GM18502 (cell line): ENCODE data around the gene KSR2.

ENCODE experiments used
- ATAC-seq: cut with Tn5 transposase; IDR thresholded peaks from one replicate; pipeline ENCODE4 v1.9.1; 2021; ENCODE audit warnings: mild to moderate bottlenecking; ENCODE audit not compliant: unreplicated experiment, poor library complexity

Gene KSR2

GRCh38 chr12:117594481-117594880 is 374.3 kb downstream of the KSR2 start:
- ATAC-seq = no peak

DNA sequence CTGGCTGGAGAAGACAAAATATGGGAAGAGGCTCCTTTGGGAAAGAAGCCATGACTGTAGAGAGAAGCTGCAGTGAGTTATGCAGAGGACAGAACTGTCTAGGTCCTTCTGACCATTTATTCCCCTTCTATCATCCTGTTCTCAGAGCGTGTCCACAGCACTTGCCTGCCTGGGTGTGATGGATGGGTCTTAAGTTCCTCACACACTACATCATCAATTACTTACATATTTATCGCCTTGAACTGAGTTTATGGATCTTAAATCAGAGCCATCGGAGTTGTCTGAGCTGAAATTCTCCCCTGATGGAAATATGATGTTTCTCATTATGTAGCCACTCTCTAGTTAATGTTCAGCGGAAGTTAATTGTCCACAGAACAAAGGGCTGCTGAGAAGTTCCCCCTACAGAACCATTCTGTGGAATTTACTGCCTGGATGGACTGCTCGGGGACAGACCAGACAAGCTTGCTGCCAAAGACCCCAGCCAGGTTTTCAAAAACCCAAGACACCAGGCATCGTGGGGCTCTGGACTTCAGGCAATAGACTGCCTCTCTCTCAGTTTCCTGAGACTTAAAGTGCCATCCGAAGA is 374.9 kb downstream of the KSR2 start:
- no peak for ATAC-seq

DNA sequence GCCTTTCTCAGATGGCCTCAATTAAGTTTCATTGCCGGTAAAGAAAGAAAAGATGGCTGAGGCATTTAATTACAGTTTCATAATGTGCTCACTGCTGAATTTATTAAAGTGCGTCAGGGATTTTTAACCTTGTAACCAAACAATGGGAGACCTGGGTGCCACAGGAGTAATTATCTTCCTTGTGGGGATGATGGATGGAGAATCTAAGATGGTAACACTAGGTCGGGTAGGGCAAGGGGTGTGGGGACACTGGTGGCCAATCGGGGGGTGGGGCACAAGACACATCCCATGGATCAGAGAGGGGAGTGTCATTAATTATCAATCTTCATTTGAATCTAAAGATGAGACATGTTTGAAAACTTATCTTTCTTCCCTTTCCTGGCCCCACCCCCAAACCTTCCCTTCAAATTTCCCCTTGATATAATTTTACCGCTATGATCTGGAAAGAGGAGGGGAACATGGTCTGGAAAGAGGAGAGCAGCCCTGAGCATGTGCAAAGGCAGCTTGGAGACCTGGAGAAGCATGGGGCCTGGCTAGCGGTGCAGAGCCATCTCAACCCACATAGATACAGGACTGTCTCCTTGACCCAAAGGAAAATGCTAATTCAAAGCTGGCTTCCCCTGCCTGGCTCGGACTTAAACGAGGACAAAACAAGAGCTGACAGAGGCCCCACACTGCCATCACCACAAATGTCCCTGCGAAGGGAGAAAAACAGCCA is 376.0 kb downstream of the KSR2 start:
- no peak for ATAC-seq

- ATAC-seq = no peak
Observed at GRCh38 chr12:117590999-117591398, 377.8 kb downstream of the KSR2 start.

- no peak for ATAC-seq
Observed at GRCh38 chr12:117590386-117590785, 378.4 kb downstream of the KSR2 start.

DNA sequence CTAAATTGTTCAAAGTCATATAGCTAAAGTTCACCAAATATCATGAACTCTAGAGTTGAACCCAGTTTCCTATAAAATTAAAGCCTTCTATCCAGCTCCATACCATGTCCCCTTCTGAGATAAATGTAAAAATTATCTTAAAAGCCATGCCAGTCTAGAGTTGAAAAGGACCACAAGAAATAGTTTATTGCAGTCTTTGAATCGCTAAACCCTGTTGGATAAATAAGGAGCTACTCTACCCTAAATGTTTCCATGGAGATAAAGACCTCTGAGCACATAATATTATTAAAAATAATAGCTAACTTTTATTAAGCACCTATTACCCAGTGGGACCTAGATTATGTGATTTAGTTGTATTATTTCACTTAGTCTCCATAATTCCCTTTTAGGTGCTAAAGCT is 379.8 kb downstream of the KSR2 start:
- ATAC-seq = no peak

DNA sequence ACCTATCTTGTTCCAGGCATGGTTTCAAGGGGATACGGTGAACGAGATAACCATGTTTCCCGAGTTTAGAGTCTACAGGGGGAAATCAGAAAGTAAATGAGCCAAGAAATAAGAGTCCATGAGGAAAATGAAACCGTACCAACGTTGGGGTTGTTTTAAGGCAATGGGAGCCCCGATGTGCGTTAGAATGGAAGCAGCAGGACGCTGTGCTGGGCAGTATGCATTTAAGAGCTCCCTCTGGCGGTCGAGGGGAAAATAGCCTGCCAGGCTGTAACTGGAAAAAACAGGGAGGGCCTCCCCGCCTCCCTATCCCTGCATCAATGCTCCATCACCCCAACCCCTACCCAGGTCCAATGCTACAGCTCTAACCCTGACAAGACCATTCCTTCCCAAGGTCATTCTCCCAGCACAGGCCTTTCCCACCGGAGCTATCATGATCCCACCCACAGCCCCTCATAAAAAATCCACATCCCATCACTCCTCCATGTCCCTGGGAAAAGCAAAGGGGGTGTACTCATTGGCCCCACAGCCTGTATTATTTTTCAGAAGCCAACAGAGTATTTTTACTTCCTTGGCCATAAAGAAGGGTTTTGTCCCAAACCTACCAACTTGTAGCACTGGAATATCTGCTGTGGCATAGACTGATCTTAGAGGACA is 381.0 kb downstream of the KSR2 start:
- ATAC-seq = no peak

GRCh38 chr12:117583677-117584225 is 385.0 kb downstream of the KSR2 start:
- ATAC-seq = no peak

DNA sequence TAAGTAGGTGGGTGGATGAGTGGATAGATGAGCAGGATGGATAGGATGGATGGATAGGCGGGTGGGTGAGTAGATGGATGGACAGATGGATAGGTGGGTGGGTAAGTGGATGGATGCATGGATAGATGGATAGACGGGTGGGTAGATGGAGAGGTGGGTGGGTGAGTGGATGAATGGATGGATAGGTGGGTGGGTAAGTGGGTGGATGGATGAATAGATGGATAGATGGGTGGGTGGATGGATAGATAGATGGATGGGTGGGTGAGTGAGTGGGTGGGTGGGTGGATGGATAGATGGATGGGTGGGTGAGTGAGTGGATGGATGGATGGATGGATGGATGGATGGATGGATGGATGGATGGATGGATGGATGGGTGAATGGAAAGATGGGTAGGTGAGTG is 385.7 kb downstream of the KSR2 start:
- ATAC-seq = no peak

DNA sequence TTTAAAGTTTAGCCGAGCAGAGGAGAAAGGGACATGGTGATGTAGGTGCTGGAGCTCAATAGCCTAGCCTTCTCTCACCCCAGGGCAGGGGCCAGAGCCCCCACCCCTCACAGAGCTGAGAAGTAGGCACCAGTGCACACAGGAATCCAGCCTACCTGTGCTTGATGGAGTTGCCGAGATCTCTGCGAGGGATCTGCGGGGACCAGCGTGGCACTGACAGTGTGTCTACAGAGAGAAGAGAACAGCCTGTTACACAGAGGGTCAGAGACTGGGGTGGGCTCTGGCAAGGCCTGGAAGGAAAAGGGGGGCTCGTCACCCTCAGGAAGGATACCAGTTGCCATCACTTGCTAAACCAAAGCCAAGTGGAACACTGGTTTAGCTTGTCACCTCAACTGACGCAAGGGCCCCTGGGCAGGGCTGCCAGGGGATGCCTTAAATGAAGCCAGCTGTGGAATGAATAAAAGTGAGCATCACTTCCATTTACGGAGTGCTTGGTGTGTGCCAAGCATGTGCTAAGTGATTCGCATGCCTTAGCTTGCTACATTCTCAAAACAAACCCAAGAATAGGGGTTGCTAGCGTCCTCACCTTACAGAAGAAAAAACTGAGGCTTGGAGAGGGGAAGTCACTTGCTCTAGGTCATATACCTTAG is 386.5 kb downstream of the KSR2 start:
- no peak for ATAC-seq

GRCh38 chr12:117580718-117581062 is 388.1 kb downstream of the KSR2 start:
- no peak for ATAC-seq

DNA sequence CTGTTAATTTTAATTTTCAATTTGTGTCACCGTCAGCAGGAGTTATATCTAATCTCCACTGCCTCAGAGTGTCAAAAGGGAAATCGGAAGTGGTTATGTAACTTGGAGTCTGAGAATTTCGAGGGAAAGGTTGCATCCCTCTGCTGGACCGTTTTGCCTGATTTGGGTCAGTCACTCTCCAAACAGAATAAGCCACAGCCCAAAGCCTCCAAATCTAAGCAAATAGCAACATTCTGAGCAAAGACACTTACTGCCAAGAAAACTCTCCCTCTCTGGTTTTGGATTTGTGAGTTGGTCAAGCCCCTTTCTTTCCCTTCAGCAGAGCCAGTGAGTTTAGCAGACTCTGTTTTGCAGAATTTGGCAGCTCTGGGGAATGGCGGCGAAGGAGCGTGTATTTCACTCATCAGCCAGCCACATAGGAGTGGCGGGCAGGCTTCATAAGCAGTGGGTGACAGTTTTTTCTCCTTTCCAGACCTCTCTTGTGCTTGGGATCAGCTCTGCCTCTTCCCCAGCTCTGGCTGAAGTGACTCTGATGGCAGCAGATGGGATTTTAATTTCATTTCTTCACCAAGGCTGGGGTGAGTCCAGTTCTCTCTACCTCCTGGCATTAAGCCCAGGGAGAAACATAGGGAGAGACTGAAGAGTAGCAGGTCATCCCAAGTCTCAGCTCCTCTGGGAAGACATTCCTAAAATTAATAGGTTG is 388.6 kb downstream of the KSR2 start:
- no peak for ATAC-seq

DNA sequence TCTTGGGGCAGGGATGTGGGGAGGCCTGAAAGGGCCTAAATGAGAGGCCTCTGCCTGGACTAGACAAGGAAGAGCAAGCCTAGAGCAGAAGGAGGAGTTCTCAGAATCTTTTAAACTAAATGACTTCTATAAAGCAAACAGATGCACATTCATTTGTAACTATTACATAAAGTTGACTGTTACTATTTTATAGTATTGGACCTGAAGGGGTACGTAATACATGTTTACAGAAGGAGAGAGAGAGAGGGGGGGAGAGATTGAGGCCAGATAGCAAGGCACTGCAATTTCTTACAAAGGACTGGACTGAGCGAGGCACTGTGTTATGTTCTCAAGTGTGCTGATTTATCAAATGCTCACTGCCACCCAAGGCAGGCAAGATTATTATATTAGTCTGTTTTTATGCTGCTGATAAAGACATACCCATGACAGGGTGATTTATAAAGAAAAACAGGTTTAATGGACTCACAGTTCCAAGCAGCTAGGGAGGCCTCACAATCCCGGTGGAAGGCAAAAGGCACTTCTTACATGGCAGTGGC is 391.6 kb downstream of the KSR2 start:
- ATAC-seq = no peak

DNA sequence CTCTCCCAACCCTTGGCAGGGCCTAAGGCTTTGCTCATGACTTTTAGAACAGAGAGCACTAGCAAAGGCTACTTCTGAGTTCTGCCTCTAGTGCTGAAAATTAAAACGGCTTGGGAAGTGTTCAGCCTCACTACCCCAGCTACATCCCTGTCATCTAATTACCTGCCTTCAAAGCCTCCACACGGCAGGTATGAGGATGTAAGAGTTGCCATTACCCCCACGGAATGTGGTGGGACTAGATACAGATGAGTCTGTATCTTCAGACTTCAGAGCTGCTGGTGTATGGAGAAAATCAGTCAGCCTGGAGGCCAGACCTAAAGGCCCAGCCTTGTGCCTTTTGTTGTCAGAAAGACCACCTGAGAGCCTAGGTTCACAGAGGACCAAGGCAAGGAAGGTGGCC is 392.7 kb downstream of the KSR2 start:
- no peak for ATAC-seq

GRCh38 chr12:117574655-117575054 is 394.1 kb downstream of the KSR2 start:
- ATAC-seq = no peak

DNA sequence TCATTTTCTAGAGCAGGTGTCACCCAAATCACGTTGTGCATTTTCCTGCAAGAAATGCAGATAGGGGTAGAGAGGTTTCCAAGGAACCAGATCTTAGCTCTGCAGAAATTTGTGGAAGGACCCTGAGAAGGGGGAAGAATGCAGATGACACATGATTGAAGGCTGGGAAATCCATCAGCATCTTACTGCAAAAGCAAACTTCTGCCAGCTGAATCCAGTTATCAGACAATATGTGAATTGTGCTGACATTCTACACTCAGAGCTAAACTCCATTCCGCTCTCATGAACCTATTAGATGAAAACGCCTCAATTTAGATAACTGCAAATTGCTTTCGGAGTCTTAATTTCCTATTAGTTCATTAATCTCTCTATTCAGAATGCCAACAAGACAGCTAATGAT is 396.0 kb downstream of the KSR2 start:
- ATAC-seq = no peak

DNA sequence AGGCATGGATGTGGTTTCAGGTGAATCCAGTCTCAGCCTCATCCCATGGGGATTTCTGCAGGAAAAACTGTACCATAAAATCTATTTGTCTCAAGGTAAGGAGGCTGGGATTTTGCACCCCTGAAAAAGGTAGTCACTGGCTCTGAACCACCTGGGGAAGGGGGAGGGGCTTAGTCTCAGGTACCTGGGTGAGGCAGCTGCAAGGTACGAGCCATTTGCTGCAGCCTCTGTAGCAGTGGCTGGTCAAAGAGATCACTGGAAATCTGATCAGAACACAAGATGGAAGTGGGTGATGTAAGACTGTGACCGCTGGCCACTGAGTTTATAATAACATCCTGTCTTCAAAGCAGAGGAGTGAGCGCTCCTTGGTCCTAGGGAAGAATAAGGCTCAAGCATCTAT is 397.5 kb downstream of the KSR2 start:
- ATAC-seq = no peak

- no peak for ATAC-seq
Observed at GRCh38 chr12:117570608-117571007, 398.2 kb downstream of the KSR2 start.

DNA sequence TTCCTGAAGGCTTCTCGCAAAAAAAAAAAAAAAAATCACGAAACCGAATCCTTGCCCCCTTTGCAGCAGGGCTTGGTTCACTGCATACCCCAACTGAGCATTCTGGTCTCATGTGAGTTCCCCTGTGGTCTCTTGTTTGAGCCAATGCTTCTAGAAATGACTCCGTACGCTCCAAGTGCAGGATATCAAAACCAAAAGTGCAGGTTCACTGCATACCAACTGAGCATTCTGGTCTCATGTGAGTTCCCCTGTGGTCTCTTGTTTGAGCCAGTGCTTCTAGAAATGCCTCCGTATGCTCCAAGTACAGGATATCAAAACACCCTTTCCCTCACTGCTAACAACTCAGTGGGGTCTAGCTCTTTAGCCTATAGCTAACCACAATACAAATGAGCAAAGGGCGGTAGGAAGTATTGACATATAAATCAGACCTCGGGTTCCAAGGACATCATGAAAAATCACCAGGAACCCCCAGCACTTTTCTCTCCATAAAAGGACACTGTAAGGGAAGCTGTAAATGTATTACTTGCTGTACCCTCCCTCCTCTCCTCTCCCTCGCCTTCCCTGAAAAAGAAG is 401.1 kb downstream of the KSR2 start:
- ATAC-seq = no peak

GRCh38 chr12:117564881-117565280 is 403.9 kb downstream of the KSR2 start:
- ATAC-seq = no peak
